Choroid plexus epithelial cell (primary cell): ENCODE data around the gene NEDD4.

Source experiments
- DNase-seq: peaks from one replicate; pipeline ENCODE4 v3.0.0-alpha.2; 2010; ENCODE audit warnings: low read depth
- H3K4me3 ChIP-seq: 2 replicates; pipeline ENCODE4 v1.5.1; 2011; ENCODE audit warnings: low read depth, mild to moderate bottlenecking, control low read depth, low read length, moderate library complexity
- CTCF ChIP-seq: conservative IDR thresholded peaks from 2 replicates; pipeline ENCODE4 v1.5.1; 2011; ENCODE audit warnings: low read depth, mild to moderate bottlenecking, control low read depth, inconsistent platforms, low read length, moderate library complexity

The NEDD4 gene

GRCh38 chr15:55907797-55908196 lies 85.6 kb downstream of the NEDD4 start:
- DNase-seq, result peak; percentile 84
- no peak for TF ChIP-seq CTCF
- no peak overlapping the region for H3K4me3 ChIP-seq

- TF ChIP-seq CTCF, result no peak
- no peak overlapping the region for H3K4me3 ChIP-seq
Measured at GRCh38 chr15:55902981-55903380, 90.4 kb downstream of the NEDD4 start.

GRCh38 chr15:55900019-55900418 lies 93.4 kb downstream of the NEDD4 start:
- DNase-seq, result no peak
- H3K4me3 ChIP-seq, result no peak overlapping the region
- no peak for TF ChIP-seq CTCF

More at GRCh38 chr15:55902981-55903380, 90.4 kb downstream of the NEDD4 start:
- no peak for DNase-seq

- DNase-seq, result no peak
- TF ChIP-seq CTCF, result no peak
- H3K4me3 ChIP-seq, result no peak overlapping the region
Measured at GRCh38 chr15:55899537-55899936, 93.9 kb downstream of the NEDD4 start.

GRCh38 chr15:55897560-55898336 lies 95.7 kb downstream of the NEDD4 start:
- no peak overlapping the region for H3K4me3 ChIP-seq
- DNase-seq, result peak; percentile 66
- peak; percentile 82 for TF ChIP-seq CTCF

GRCh38 chr15:55894399-55894965 lies 98.9 kb downstream of the NEDD4 start:
- peak overlapping the region; percentile 31 for H3K4me3 ChIP-seq
- no peak for TF ChIP-seq CTCF
- no peak for DNase-seq

- TF ChIP-seq CTCF, result no peak
- DNase-seq, result no peak
- H3K4me3 ChIP-seq, result no peak overlapping the region
Measured at GRCh38 chr15:55893852-55894251, 99.6 kb downstream of the NEDD4 start.
